LNCaP clone FGC (cell line): Measurements from ENCODE around the gene PPP2R5C.

ENCODE experiments used
- DNase-seq: peaks from one replicate; pipeline ENCODE4 v3.0.0-alpha.2; 2011; ENCODE audit warnings: low read depth
- H3K4me3 ChIP-seq: 2 replicates; pipeline ENCODE4 v1.5.1; 2011; ENCODE audit warnings: mild to moderate bottlenecking, low read depth, low read length, control low read depth
- TF ChIP-seq, protein P1 (sequence below): IDR thresholded peaks from 2 replicates; pipeline ENCODE4 v1.5.1; 2012; ENCODE audit warnings: mild to moderate bottlenecking; ENCODE audit not compliant: control insufficient read depth, insufficient read depth; ENCODE audit errors: extremely low read depth

The PPP2R5C gene

DNA sequence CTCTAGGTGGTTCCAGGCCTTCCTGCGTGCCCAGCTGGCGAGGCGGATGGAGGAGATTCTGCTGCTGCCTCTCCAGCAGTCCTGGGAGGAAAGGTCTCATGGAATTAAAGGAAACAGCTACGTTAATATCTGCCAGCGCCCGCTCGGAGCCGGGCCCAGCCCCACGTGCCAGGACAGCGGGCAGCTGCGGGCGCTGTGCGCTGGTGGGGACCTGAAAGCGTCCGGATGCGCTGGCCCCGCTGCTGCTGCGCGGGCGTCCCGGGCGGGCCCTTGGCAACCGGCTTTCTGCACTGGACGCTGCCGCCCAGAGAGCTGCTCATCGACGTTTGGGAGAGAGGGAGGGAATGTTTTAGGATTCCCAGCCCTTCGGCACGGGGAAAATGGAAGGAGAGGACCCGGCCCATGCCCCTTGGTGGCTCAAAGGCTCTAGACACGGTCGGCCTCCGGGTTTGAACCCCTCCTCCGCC lies 194.2 kb downstream of the PPP2R5C start:
- TF ChIP-seq, protein P1, sequence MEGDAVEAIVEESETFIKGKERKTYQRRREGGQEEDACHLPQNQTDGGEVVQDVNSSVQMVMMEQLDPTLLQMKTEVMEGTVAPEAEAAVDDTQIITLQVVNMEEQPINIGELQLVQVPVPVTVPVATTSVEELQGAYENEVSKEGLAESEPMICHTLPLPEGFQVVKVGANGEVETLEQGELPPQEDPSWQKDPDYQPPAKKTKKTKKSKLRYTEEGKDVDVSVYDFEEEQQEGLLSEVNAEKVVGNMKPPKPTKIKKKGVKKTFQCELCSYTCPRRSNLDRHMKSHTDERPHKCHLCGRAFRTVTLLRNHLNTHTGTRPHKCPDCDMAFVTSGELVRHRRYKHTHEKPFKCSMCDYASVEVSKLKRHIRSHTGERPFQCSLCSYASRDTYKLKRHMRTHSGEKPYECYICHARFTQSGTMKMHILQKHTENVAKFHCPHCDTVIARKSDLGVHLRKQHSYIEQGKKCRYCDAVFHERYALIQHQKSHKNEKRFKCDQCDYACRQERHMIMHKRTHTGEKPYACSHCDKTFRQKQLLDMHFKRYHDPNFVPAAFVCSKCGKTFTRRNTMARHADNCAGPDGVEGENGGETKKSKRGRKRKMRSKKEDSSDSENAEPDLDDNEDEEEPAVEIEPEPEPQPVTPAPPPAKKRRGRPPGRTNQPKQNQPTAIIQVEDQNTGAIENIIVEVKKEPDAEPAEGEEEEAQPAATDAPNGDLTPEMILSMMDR = no peak
- DNase-seq = no peak
- no peak overlapping the region for H3K4me3 ChIP-seq

DNA sequence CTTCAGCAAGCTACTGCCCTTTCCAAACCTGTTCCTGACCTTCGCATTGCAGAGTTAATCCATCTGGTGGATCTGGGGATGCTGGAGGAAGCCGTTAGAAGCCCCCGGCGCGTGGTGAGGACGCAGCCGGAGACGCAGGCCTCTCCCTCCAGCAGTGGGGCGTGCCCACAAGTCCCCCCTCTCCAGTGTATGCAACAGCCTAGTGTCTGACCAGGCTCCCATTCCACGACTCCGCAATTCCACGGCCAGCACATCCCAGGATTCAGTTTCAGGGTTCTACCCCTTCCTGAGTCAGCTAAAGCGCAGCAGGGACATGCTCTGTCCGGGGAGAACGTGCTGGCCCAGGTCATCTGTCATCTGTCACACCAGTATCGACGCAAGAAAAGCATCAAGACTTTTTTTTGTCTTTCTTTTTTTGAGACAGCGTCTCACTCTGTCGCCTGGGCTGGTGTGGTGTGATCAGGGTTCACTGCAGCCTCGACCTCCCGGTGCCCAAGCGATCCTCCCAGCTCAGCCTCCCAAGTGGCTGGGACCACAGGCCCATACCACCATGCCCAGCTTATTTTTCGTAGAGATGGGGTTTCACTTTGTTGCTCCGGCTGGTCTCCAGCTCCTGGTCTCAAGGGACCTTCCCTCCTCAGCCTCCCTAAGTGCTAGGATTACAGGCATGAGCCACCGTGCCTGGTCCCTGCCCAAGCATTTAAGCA lies 194.8 kb downstream of the PPP2R5C start:
- no peak for DNase-seq
- TF ChIP-seq, protein P1 = no peak
- no peak overlapping the region for H3K4me3 ChIP-seq

GRCh38 chr14:101957406-101958234 lies 196.1 kb downstream of the PPP2R5C start:
- H3K4me3 ChIP-seq = no peak overlapping the region
- TF ChIP-seq, protein P1 = no peak
- DNase-seq = no peak

- TF ChIP-seq, protein P1 = no peak
These were observed 197.1 kb downstream of the PPP2R5C start for GRCh38 chr14:101958418-101959180.

DNA sequence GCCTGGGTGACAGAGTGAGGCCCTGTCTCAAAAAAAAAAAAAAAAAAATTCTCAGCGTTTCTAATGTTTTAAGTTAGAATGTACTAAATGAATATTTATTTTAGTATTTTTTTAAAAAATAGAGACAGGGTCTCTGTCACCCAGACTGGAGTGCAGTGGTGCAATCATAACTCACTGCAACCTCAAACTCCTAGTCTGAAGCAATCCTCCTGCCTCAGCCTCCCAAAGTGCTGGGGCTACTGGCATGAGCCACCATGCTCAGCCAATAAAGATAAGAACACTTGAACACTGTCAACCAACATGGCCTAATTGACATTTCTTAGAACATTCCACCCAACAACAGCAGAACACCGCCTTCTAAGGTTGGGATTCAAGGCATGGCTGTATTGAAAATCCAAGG lies 197.8 kb downstream of the PPP2R5C start:
- DNase-seq = no peak
- H3K4me3 ChIP-seq = no peak overlapping the region
- TF ChIP-seq, protein P1 = no peak

More at GRCh38 chr14:101958418-101959180, 197.1 kb downstream of the PPP2R5C start:
- DNase-seq = no peak
- no peak overlapping the region for H3K4me3 ChIP-seq

- no peak for DNase-seq
- no peak overlapping the region for H3K4me3 ChIP-seq
- TF ChIP-seq, protein P1 = peak; percentile 43
These were observed 198.7 kb downstream of the PPP2R5C start for GRCh38 chr14:101960225-101960624.
